ENCODE results near the gene CHST11.

CHST11 gene

GRCh38 chr12:104480826-104481440 is 24.2 kb downstream of the CHST11 start:
- no peak for DNase-seq (ENCODE audit: low read depth in 2 of 2)

- DNase-seq (ENCODE audit: low read depth in 2 of 2): no peak
Measured at GRCh38 chr12:104482113-104482512, 25.4 kb downstream of the CHST11 start.

GRCh38 chr12:104482748-104483147 is 26.0 kb downstream of the CHST11 start:
- DNase-seq (ENCODE audit: low read depth in 2 of 2): no peak

GRCh38 chr12:104484079-104484478 is 27.3 kb downstream of the CHST11 start:
- DNase-seq (ENCODE audit: low read depth in 2 of 2): no peak

- DNase-seq (ENCODE audit: low read depth in 2 of 2): no peak
Measured at GRCh38 chr12:104485651-104486362, 29.1 kb downstream of the CHST11 start.

GRCh38 chr12:104486363-104486750 is 29.6 kb downstream of the CHST11 start:
- no peak for DNase-seq (ENCODE audit: low read depth in 2 of 2)

- DNase-seq (ENCODE audit: low read depth in 2 of 2): no peak
Measured at GRCh38 chr12:104486943-104487819, 30.4 kb downstream of the CHST11 start.

- DNase-seq (ENCODE audit: low read depth in 2 of 2): no peak
Measured at GRCh38 chr12:104488374-104488773, 31.6 kb downstream of the CHST11 start.

- DNase-seq (ENCODE audit: low read depth in 2 of 2): no peak
Measured at GRCh38 chr12:104490186-104490585, 33.4 kb downstream of the CHST11 start.

- no peak for DNase-seq (ENCODE audit: low read depth in 2 of 2)
Measured at GRCh38 chr12:104490850-104491249, 34.1 kb downstream of the CHST11 start.

- no peak for DNase-seq (ENCODE audit: low read depth in 2 of 2)
Measured at GRCh38 chr12:104493496-104493895, 36.7 kb downstream of the CHST11 start.

GRCh38 chr12:104494137-104494792 is 37.5 kb downstream of the CHST11 start:
- peak; percentile 33 to 53 for DNase-seq (ENCODE audit: low read depth in 2 of 2)

- no peak for DNase-seq (ENCODE audit: low read depth in 2 of 2)
Measured at GRCh38 chr12:104494793-104495158, 38.0 kb downstream of the CHST11 start.

GRCh38 chr12:104495786-104496185 is 39.0 kb downstream of the CHST11 start:
- no peak for DNase-seq (ENCODE audit: low read depth in 2 of 2)

- no peak for DNase-seq (ENCODE audit: low read depth in 2 of 2)
Measured at GRCh38 chr12:104496336-104496735, 39.6 kb downstream of the CHST11 start.

GRCh38 chr12:104498211-104498801 is 41.6 kb downstream of the CHST11 start:
- DNase-seq (ENCODE audit: low read depth in 2 of 2): no peak

- no peak for DNase-seq (ENCODE audit: low read depth in 2 of 2)
Measured at GRCh38 chr12:104499668-104500332, 43.1 kb downstream of the CHST11 start.

GRCh38 chr12:104501115-104501514 is 44.4 kb downstream of the CHST11 start:
- no peak for DNase-seq (ENCODE audit: low read depth in 2 of 2)

- no peak for DNase-seq (ENCODE audit: low read depth in 2 of 2)
Measured at GRCh38 chr12:104501660-104502059, 44.9 kb downstream of the CHST11 start.

GRCh38 chr12:104502217-104502616 is 45.5 kb downstream of the CHST11 start:
- no peak for DNase-seq (ENCODE audit: low read depth in 2 of 2)

- DNase-seq (ENCODE audit: low read depth in 2 of 2): no peak
Measured at GRCh38 chr12:104502638-104503037, 45.9 kb downstream of the CHST11 start.
